Liver (tissue), 9 donors: ENCODE measurements around the gene MTERF1. TPM values are rescaled to one million over a fixed set of nuclear protein-coding genes. Genes with fewer than 3 reads are reported as not detected.
"Not testable (repeated sequence)": the region's sequence is repeated elsewhere in the genome, so short reads cannot be mapped to it uniquely, and the experiment has no call there.

Experiments
- DNase-seq: peaks from one replicate; pipeline ENCODE4 v3.0.0-alpha.2; 2017; ENCODE audit warnings: low spot score
- H3K27ac ChIP-seq, 2 donors: one replicate each; pipeline ENCODE4 v1.7.0; 2013; ENCODE audit warnings: inconsistent platforms in 2 of 2, low read length in 2 of 2, control low read depth in 1 of 2, low read depth in 1 of 2, mild to moderate bottlenecking in 1 of 2
- H3K27me3 ChIP-seq, 4 donors: one replicate each; pipeline versions ENCODE4 v1.6.1 to v1.7.0; 2013; ENCODE audit warnings: low read length in 3 of 4, inconsistent platforms in 1 of 4, mild to moderate bottlenecking in 1 of 4, moderate library complexity in 1 of 4; ENCODE audit not compliant: control insufficient read depth in 4 of 4, insufficient read depth in 4 of 4
- H3K36me3 ChIP-seq, 4 donors: one replicate each; pipeline versions ENCODE4 v1.6.1 to v1.7.0; 2013; ENCODE audit warnings: low read length in 3 of 4, mild to moderate bottlenecking in 3 of 4, low read depth in 1 of 4, moderate library complexity in 1 of 4; ENCODE audit not compliant: control insufficient read depth in 4 of 4, insufficient read depth in 3 of 4
- H3K4me1 ChIP-seq, 4 donors: one replicate each; pipeline versions ENCODE4 v1.6.1 to v1.7.0; 2013; ENCODE audit warnings: low read length in 3 of 4, mild to moderate bottlenecking in 3 of 4, moderate library complexity in 1 of 4; ENCODE audit not compliant: control insufficient read depth in 4 of 4, insufficient read depth in 4 of 4
- H3K4me3 ChIP-seq, 3 donors: one replicate each; pipeline versions ENCODE4 v1.6.1 to v1.7.0; 2013; ENCODE audit warnings: low read length in 3 of 3, control low read depth in 1 of 3, low read depth in 1 of 3, mild to moderate bottlenecking in 1 of 3
- H3K9ac ChIP-seq, 2 donors: one replicate each; pipeline ENCODE4 v1.7.0; 2013; ENCODE audit warnings: low read length in 2 of 2, mild to moderate bottlenecking in 2 of 2, moderate library complexity in 2 of 2, control low read depth in 1 of 2, low read depth in 1 of 2
- H3K9me3 ChIP-seq, 4 donors: one replicate each; pipeline versions ENCODE4 v1.6.1 to v1.7.0; 2013; ENCODE audit warnings: low read length in 3 of 4; ENCODE audit not compliant: control insufficient read depth in 4 of 4
- EGR1 ChIP-seq, 2 donors: IDR thresholded peaks; 2 replicates each; pipeline ENCODE4 v1.6.1; 2016 to 2018; ENCODE audit warnings: antibody characterized with exemption in 2 of 2, low read depth in 2 of 2
- HNF4A ChIP-seq, 2 donors: conservative IDR thresholded peaks; 2 replicates each; pipeline ENCODE4 v1.6.1; 2016; ENCODE audit warnings: antibody characterized with exemption in 2 of 2, mild to moderate bottlenecking in 2 of 2
- HNF4G ChIP-seq: IDR thresholded peaks from 2 replicates; pipeline ENCODE4 v1.6.1; 2016; ENCODE audit warnings: antibody characterized with exemption
- JUND ChIP-seq, 2 donors: IDR thresholded peaks; 2 replicates each; pipeline ENCODE4 v1.6.1; 2016; ENCODE audit warnings: antibody characterized with exemption in 2 of 2
- NR2F2 ChIP-seq: IDR thresholded peaks from 2 replicates; pipeline ENCODE4 v1.6.1; 2016; ENCODE audit warnings: antibody characterized with exemption
- RAD21 ChIP-seq, 2 donors: IDR thresholded peaks; 2 replicates each; pipeline ENCODE4 v1.6.1; 2016; ENCODE audit warnings: antibody characterized with exemption in 2 of 2, mild to moderate bottlenecking in 2 of 2
- RXRA ChIP-seq, 2 donors: IDR thresholded peaks; 2 replicates each; pipeline ENCODE4 v1.6.1; 2017 to 2018; ENCODE audit warnings: antibody characterized with exemption in 2 of 2, mild to moderate bottlenecking in 1 of 2
- SP1 ChIP-seq: IDR thresholded peaks from 2 replicates; pipeline ENCODE4 v1.6.1; 2018; ENCODE audit warnings: antibody characterized with exemption, mild to moderate bottlenecking
- YY1 ChIP-seq: IDR thresholded peaks from 2 replicates; pipeline ENCODE4 v1.6.1; 2016; ENCODE audit warnings: antibody characterized with exemption, mild to moderate bottlenecking
- WGBS: extraction: QIAGEN DNeasy Blood & Tissue Kit; methylation state at CpG from one replicate; pipeline ENCODE4 v1.1.7; 2013; 5-methylcytosine and 5-hydroxymethylcytosine counted together
- polyA plus RNA-seq, 2 donors: library from polyadenylated mRNA; stranded (reverse) in 1 of 2; unstranded in 1 of 2; fragments of 200-250 nt in 1 of 2; fragments of >200 nt in 1 of 2; fragmentation: Nextera tagmentation in 1 of 2; extraction: Ambion mirVana in 1 of 2; gene quantifications; one replicate each; pipeline versions ENCODE4 v1.2.1 to v1.2.3, GENCODE V29; 2013 to 2015
- total RNA-seq, 2 donors: library from RNA; depleted of rRNA; stranded (reverse); fragments of >200 nt; gene quantifications; one replicate each; pipeline ENCODE4 v1.2.3, GENCODE V29; 2014
- TF ChIP-seq, protein P1 (sequence below): IDR thresholded peaks from 2 replicates; pipeline ENCODE4 v1.6.1; 2016; ENCODE audit warnings: antibody characterized with exemption
- TF ChIP-seq, protein P2 (sequence below): IDR thresholded peaks from 2 replicates; pipeline ENCODE4 v1.6.1; 2016; ENCODE audit warnings: antibody characterized with exemption
- TF ChIP-seq, protein P3 (sequence below): IDR thresholded peaks from 2 replicates; pipeline ENCODE4 v1.6.1; 2016; ENCODE audit warnings: antibody characterized with exemption, mild to moderate bottlenecking
- TF ChIP-seq, protein P4 (sequence below): IDR thresholded peaks from 2 replicates; pipeline ENCODE4 v1.6.1; 2016; ENCODE audit warnings: antibody characterized with exemption
- donor health status: healthy.
- donor health status: healthy.
- donor health status: healthy.
- donor health status: healthy.
- donor health status: healthy.

MTERF1 gene
- total and polyA plus RNA-seq, 4 donors = 5.8 to 9.1 (median 6.4) TPM

DNA sequence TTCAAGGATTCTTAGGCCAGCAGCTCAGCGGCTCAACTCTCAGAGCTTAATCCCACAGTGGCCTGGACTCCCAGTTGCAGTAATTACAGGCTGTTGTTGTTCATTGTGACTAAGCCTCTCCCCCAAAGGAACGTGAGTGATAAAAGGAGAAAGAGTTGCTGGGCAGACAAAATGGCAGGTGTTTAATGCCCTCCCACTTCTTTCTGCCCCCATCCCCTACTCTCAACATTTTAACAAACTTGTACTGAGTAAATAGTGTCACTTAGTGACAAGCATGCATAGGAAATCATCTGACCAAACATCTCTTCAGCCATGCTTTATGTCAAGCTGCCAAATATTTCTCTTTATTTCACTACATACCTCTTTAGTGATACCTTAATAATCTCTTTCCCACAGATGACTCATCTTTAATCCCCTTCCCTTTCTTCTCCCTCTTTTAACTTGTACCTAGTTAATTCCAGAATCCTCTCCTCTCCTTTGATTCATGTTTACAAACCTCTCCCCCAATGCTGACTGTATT, 12.4 kb upstream of the MTERF1 start:
- DNase-seq = no peak
- no peak for TF ChIP-seq RAD21 (IDR thresholded peaks at IDR 0.05)
- TF ChIP-seq, protein P1, sequence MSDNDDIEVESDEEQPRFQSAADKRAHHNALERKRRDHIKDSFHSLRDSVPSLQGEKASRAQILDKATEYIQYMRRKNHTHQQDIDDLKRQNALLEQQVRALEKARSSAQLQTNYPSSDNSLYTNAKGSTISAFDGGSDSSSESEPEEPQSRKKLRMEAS = no peak
- H3K36me3 ChIP-seq = no peaks in the 10 kb centered on the region
- no peaks in the 10 kb centered on the region for H3K4me1 ChIP-seq
- 51% methylated on average over 2 of the region's 2 CpGs for WGBS
- no peak overlapping the region for H3K4me3 ChIP-seq
- H3K9me3 ChIP-seq = no peaks in the 10 kb centered on the region
- no peak overlapping the region for H3K27ac ChIP-seq
- no peak overlapping the region for H3K9ac ChIP-seq
- no peaks in the 10 kb centered on the region for H3K27me3 ChIP-seq

GRCh38 chr7:91892099-91892705, 11.7 kb upstream of the MTERF1 start:
- no peak overlapping the region for H3K27ac ChIP-seq
- H3K27me3 ChIP-seq = no peaks in the 10 kb centered on the region
- no peak overlapping the region for H3K4me3 ChIP-seq
- DNase-seq = no peak
- WGBS = 55% methylated on average over 3 of the region's 3 CpGs
- peaks cover 0 to 2% (median 0%) of the 10 kb centered on the region in 4 donors for H3K9me3 ChIP-seq
- H3K9ac ChIP-seq = no peak overlapping the region
- TF ChIP-seq, protein P2, sequence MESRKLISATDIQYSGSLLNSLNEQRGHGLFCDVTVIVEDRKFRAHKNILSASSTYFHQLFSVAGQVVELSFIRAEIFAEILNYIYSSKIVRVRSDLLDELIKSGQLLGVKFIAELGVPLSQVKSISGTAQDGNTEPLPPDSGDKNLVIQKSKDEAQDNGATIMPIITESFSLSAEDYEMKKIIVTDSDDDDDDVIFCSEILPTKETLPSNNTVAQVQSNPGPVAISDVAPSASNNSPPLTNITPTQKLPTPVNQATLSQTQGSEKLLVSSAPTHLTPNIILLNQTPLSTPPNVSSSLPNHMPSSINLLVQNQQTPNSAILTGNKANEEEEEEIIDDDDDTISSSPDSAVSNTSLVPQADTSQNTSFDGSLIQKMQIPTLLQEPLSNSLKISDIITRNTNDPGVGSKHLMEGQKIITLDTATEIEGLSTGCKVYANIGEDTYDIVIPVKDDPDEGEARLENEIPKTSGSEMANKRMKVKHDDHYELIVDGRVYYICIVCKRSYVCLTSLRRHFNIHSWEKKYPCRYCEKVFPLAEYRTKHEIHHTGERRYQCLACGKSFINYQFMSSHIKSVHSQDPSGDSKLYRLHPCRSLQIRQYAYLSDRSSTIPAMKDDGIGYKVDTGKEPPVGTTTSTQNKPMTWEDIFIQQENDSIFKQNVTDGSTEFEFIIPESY = no peak
- TF ChIP-seq HNF4G (no peak), SP1 (no peak), HNF4A (conservative IDR thresholded peaks at IDR 0.05) (no peak), EGR1 (IDR thresholded peaks at IDR 0.05; ENCODE audit: low read depth in 2 of 2) (no peak), NR2F2 (no peak), YY1 (no peak), JUND (IDR thresholded peaks at IDR 0.05) (no peak), RXRA (IDR thresholded peaks at IDR 0.05) (no peak)
- TF ChIP-seq, protein P3, sequence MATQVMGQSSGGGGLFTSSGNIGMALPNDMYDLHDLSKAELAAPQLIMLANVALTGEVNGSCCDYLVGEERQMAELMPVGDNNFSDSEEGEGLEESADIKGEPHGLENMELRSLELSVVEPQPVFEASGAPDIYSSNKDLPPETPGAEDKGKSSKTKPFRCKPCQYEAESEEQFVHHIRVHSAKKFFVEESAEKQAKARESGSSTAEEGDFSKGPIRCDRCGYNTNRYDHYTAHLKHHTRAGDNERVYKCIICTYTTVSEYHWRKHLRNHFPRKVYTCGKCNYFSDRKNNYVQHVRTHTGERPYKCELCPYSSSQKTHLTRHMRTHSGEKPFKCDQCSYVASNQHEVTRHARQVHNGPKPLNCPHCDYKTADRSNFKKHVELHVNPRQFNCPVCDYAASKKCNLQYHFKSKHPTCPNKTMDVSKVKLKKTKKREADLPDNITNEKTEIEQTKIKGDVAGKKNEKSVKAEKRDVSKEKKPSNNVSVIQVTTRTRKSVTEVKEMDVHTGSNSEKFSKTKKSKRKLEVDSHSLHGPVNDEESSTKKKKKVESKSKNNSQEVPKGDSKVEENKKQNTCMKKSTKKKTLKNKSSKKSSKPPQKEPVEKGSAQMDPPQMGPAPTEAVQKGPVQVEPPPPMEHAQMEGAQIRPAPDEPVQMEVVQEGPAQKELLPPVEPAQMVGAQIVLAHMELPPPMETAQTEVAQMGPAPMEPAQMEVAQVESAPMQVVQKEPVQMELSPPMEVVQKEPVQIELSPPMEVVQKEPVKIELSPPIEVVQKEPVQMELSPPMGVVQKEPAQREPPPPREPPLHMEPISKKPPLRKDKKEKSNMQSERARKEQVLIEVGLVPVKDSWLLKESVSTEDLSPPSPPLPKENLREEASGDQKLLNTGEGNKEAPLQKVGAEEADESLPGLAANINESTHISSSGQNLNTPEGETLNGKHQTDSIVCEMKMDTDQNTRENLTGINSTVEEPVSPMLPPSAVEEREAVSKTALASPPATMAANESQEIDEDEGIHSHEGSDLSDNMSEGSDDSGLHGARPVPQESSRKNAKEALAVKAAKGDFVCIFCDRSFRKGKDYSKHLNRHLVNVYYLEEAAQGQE = no peak
- TF ChIP-seq, protein P1 = no peak
- TF ChIP-seq, protein P4, sequence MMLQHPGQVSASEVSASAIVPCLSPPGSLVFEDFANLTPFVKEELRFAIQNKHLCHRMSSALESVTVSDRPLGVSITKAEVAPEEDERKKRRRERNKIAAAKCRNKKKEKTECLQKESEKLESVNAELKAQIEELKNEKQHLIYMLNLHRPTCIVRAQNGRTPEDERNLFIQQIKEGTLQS = no peak
- H3K4me1 ChIP-seq = no peaks in the 10 kb centered on the region
- no peaks in the 10 kb centered on the region for H3K36me3 ChIP-seq

DNA sequence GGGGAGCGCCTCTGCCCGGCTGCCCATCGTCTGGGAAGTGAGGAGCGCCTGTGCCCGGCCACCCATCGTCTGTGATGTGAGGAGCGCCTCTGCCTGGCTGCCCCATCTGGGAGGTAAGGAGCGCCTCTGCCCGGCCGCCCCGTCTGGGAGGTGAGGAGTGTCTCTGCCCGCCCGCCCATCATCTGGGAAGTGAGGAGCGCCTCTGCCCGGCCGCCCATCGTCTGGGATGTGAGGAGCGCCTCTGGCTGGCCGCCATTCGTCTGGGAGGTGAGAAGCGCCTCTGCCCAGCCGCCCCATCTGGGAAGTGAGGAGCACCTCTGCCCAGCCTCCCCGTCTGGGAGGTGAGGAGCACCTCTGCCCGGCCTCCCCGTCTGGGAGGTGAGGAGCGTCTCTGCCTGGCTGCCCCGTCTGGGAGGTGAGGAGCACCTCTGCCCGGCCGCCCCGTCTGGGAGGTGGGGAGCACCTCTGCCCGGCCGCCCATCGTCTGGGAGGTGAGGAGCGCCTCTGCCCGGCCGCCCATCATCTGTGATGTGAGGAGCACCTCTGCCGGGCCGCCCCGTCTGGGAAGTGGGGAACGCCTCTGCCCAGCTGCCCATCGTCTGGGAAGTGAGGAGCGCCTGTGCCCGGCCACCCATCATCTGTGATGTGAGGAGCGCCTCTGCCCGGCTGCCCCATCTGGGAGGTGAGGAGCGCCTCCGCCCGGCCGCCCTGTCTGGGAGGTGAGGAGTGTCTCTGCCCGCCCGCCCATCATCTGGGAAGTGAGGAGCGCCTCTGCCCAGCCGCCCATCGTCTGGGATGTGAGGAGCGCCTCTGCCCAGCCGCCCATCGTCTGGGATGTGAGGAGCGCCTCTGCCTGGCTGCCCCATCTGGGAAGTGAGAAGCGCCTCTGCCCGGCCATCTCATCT, 8.0 kb upstream of the MTERF1 start:
- not testable (repeated sequence) for H3K27me3 ChIP-seq, H3K27ac ChIP-seq, H3K9ac ChIP-seq, DNase-seq, H3K36me3 ChIP-seq, H3K9me3 ChIP-seq, H3K4me1 ChIP-seq, H3K4me3 ChIP-seq
- 91% methylated on average over 60 of the region's 60 CpGs for WGBS

DNA sequence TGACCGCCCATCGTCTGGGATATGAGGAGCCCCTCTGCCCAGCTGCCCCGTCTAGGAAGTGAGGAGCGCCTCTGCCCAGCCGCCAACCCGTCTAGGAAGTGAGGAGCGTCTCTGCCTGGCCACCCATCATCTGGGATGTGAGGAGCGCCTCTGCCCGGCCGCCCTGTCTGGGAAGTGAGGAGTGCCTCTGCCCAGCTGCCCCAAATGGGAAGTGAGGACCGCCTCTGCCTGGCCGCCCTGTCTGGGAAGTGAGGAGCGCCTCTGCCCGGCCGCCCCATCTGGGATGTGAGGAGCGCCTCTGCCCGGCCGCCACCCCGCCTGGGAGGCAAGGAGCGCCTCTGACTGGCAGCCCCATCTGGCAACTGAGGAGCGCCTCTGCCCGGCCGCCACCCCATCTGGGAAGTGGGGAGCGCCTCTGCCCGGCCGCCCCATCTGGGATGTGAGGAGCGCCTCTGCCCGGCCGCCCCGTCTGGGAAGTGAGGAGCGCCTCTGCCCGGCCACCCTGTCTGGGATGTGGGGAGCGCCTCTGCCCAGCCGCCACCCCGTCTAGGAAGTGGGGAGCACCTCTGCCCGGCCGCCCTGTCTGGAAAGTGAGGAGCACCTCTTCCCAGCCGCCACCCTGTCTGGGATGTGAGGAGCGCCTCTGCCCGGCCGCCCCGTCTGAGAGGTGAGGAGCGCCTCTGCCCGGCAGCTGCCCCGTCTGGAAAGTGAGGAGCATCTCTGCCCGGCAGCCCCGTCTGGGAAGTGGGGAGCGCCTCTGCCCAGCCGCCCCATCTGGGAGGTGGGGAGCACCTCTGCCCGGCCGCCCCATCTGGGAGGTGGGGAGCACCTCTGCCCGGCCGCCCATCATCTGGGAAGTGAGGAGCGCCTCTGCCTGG, 7.1 kb upstream of the MTERF1 start:
- not testable (repeated sequence) for H3K9ac ChIP-seq, H3K27ac ChIP-seq, H3K27me3 ChIP-seq, DNase-seq, H3K4me3 ChIP-seq, H3K36me3 ChIP-seq, H3K9me3 ChIP-seq, H3K4me1 ChIP-seq
- 89% methylated on average over 54 of the region's 54 CpGs for WGBS
